HEK293 (cell line): ENCODE data around the gene CWC25.

Experiments
- CTCF ChIA-PET: fragments of 350-600 bp; formaldehyde crosslinking; extraction: SDS; loops from one replicate; lab custom pipeline; 2021; ENCODE audit warnings: antibody characterized with exemption; lab: Yijun Ruan, JAX
- POLR2A ChIA-PET: fragments of 300-600 bp; formaldehyde crosslinking; extraction: SDS; loops from one replicate; lab custom pipeline; 2020; ENCODE audit warnings: antibody characterized with exemption, inconsistent platforms; lab: Yijun Ruan, JAX
- H3K27ac ChIP-seq: fragments of 200-500 bp; sonication (Bioruptor generic); 2 replicates; pipeline ENCODE4 v1.5.1; 2014; ENCODE audit warnings: low read depth, low read length, control low read depth, inconsistent platforms; ENCODE audit errors: extremely low read depth
- H3K36me3 ChIP-seq, 2 experiments: fragments of 200-500 bp in 1 of 2; sonication (Bioruptor generic) in 1 of 2; 1 replicate in 1 of 2; 2 replicates in 1 of 2; pipeline ENCODE4 v1.5.1; 2014 to 2017; ENCODE audit warnings: inconsistent platforms in 2 of 2, low read length in 2 of 2; ENCODE audit not compliant: control insufficient read depth in 2 of 2, insufficient read depth in 1 of 2
- H3K4me1 ChIP-seq: fragments of 200-500 bp; sonication (Bioruptor generic); 2 replicates; pipeline ENCODE4 v1.5.1; 2014; ENCODE audit warnings: mild to moderate bottlenecking, low read length, inconsistent platforms; ENCODE audit not compliant: control insufficient read depth, insufficient read depth
- H3K4me3 ChIP-seq: 2 replicates; pipeline ENCODE4 v1.5.1; 2011; ENCODE audit warnings: low read depth, mild to moderate bottlenecking, control low read depth, low read length, moderate library complexity
- H3K9me3 ChIP-seq: fragments of 200-500 bp; sonication (Bioruptor generic); 2 replicates; pipeline ENCODE4 v1.5.1; 2014; ENCODE audit warnings: low read depth, low read length, inconsistent platforms; ENCODE audit not compliant: control insufficient read depth, insufficient read depth
- CTCF ChIP-seq: fragments of 450-650 bp; formaldehyde crosslinking; IDR thresholded peaks from 2 replicates; pipeline ENCODE4 v1.5.1; 2016; ENCODE audit warnings: missing biosample characterization, missing genetic modification characterization
- ELK4 ChIP-seq: IDR thresholded peaks from 2 replicates; pipeline ENCODE4 v1.6.1; 2011; ENCODE audit warnings: mild to moderate bottlenecking, low read depth, low read length, borderline replicate concordance
- MZF1 ChIP-seq: fragments of 450-650 bp; formaldehyde crosslinking; IDR thresholded peaks from 2 replicates; pipeline ENCODE4 v1.5.1; 2017; ENCODE audit warnings: missing biosample characterization, missing genetic modification characterization, borderline replicate concordance
- TCF7L2 ChIP-seq: IDR thresholded peaks from 2 replicates; pipeline ENCODE4 v1.6.1; 2011; ENCODE audit warnings: low read depth, mild to moderate bottlenecking, inconsistent platforms, low read length, moderate library complexity, borderline replicate concordance
- ZBTB1 ChIP-seq: fragments of 450-650 bp; formaldehyde crosslinking; IDR thresholded peaks from 2 replicates; pipeline ENCODE4 v1.5.1; 2016; ENCODE audit warnings: missing biosample characterization, missing genetic modification characterization
- ZBTB49 ChIP-seq: fragments of 450-650 bp; formaldehyde crosslinking; IDR thresholded peaks from 2 replicates; pipeline ENCODE4 v1.5.1; 2016; ENCODE audit warnings: missing biosample characterization, missing genetic modification characterization, low read depth
- ZFP41 ChIP-seq: fragments of 450-650 bp; formaldehyde crosslinking; IDR thresholded peaks from 2 replicates; pipeline ENCODE4 v1.5.1; 2016; ENCODE audit warnings: missing biosample characterization, missing genetic modification characterization, borderline replicate concordance
- ZNF112 ChIP-seq: fragments of 450-650 bp; formaldehyde crosslinking; IDR thresholded peaks from 2 replicates; pipeline ENCODE4 v1.5.0; 2017; ENCODE audit warnings: missing biosample characterization, missing genetic modification characterization
- ZNF114 ChIP-seq: fragments of 450-650 bp; formaldehyde crosslinking; IDR thresholded peaks from 2 replicates; pipeline ENCODE4 v1.5.0; 2017; ENCODE audit warnings: missing biosample characterization, missing genetic modification characterization
- ZNF146 ChIP-seq: fragments of 450-650 bp; formaldehyde crosslinking; IDR thresholded peaks from 2 replicates; pipeline ENCODE4 v1.5.1; 2016; ENCODE audit warnings: missing biosample characterization, missing genetic modification characterization
- ZNF239 ChIP-seq: fragments of 450-650 bp; formaldehyde crosslinking; IDR thresholded peaks from 2 replicates; pipeline ENCODE4 v1.5.1; 2016; ENCODE audit warnings: missing biosample characterization, missing genetic modification characterization
- ZNF398 ChIP-seq: fragments of 450-650 bp; formaldehyde crosslinking; IDR thresholded peaks from 2 replicates; pipeline ENCODE4 v1.5.1; 2017; ENCODE audit warnings: missing biosample characterization, missing genetic modification characterization
- ZNF423 ChIP-seq: fragments of 450-650 bp; formaldehyde crosslinking; IDR thresholded peaks from 2 replicates; pipeline ENCODE4 v1.5.1; 2016; ENCODE audit warnings: missing biosample characterization, missing genetic modification characterization
- ZNF473 ChIP-seq: fragments of 450-650 bp; formaldehyde crosslinking; IDR thresholded peaks from 2 replicates; pipeline ENCODE4 v1.5.1; 2017; ENCODE audit warnings: missing biosample characterization, missing genetic modification characterization
- ZNF518A ChIP-seq: fragments of 450-650 bp; formaldehyde crosslinking; conservative IDR thresholded peaks from 2 replicates; pipeline ENCODE4 v1.5.1; 2016; ENCODE audit warnings: low read depth, missing biosample characterization, missing genetic modification characterization
- ZNF549 ChIP-seq: fragments of 450-650 bp; IDR thresholded peaks from 2 replicates; pipeline ENCODE4 v1.5.1; 2018; ENCODE audit warnings: missing biosample characterization, missing genetic modification characterization, mild to moderate bottlenecking, inconsistent platforms, moderate library complexity
- ZNF571 ChIP-seq: fragments of 450-650 bp; formaldehyde crosslinking; IDR thresholded peaks from 2 replicates; pipeline ENCODE4 v1.5.0; 2017; ENCODE audit warnings: missing biosample characterization, missing genetic modification characterization
- ZNF624 ChIP-seq: fragments of 450-650 bp; formaldehyde crosslinking; IDR thresholded peaks from 2 replicates; pipeline ENCODE4 v1.5.1; 2017; ENCODE audit warnings: missing biosample characterization, missing genetic modification characterization
- ZNF645 ChIP-seq: fragments of 450-650 bp; formaldehyde crosslinking; IDR thresholded peaks from 2 replicates; pipeline ENCODE4; 2016; ENCODE audit warnings: missing biosample characterization, missing genetic modification characterization
- ZNF664 ChIP-seq: fragments of 450-650 bp; formaldehyde crosslinking; IDR thresholded peaks from 2 replicates; pipeline ENCODE4 v1.5.1; 2016; ENCODE audit warnings: missing biosample characterization, missing genetic modification characterization
- ZNF76 ChIP-seq: fragments of 450-650 bp; formaldehyde crosslinking; IDR thresholded peaks from 2 replicates; pipeline ENCODE4; 2016; ENCODE audit warnings: low read depth, missing biosample characterization, missing genetic modification characterization, borderline replicate concordance
- ZNF768 ChIP-seq: fragments of 450-650 bp; formaldehyde crosslinking; IDR thresholded peaks from 2 replicates; pipeline ENCODE4 v1.5.1; 2018; ENCODE audit warnings: missing biosample characterization, mild to moderate bottlenecking, missing genetic modification characterization
- ZNF843 ChIP-seq: fragments of 450-650 bp; formaldehyde crosslinking; IDR thresholded peaks from 2 replicates; pipeline ENCODE4 v1.5.1; 2016; ENCODE audit warnings: missing biosample characterization, missing genetic modification characterization
- ZSCAN30 ChIP-seq: fragments of 450-650 bp; IDR thresholded peaks from 2 replicates; pipeline ENCODE4 v1.5.1; 2018; ENCODE audit warnings: missing biosample characterization, mild to moderate bottlenecking, missing genetic modification characterization, moderate library complexity

The CWC25 gene

GRCh38 chr17:38751808-38752307 is 73.3 kb downstream of the CWC25 start:
- peaks cover 11% of the 10 kb centered on the region for H3K4me1 ChIP-seq
- ChIA-PET POLR2A (interaction anchor here (0.6 to 2.8 kb wide), 19 partner anchors 9 to 402 kb away, joined by 3 to 20 read pairs (median 4); partner anchors contain the start of genes LASP1, MLLT6, RPL23 and SOCS7), CTCF (interaction anchor here (0.6 to 1.1 kb wide), 8 partner anchors 10 to 423 kb away, joined by 3 to 7 read pairs (median 6); no protein-coding TSS in a partner anchor)
- H3K9me3 ChIP-seq: no peaks in the 10 kb centered on the region
- H3K36me3 ChIP-seq: peaks cover 31 to 32% of the 10 kb centered on the region in 2 experiments
- H3K27ac ChIP-seq: peak overlapping the region; percentile 66
- H3K4me3 ChIP-seq: peak overlapping the region; percentile 67
- TF ChIP-seq ZNF473 (tag by site-specific recombination): no peak
- peak; percentile 55; the same call in 1 of the 2 replicates for TF ChIP-seq ZNF843
- peak; percentile 96 for TF ChIP-seq ZNF398 (tag by site-specific recombination)
- TF ChIP-seq MZF1: peak; percentile 58; the same call in 1 of the 2 replicates
- TF ChIP-seq ZNF76: peak; percentile 50; the same call in 1 of the 2 replicates
- TF ChIP-seq ZFP41: no peak
- TF ChIP-seq ZNF518A (tag by site-specific recombination): no peak
- TF ChIP-seq ZSCAN30: peak; percentile 40; the same call in 1 of the 2 replicates
- TF ChIP-seq ZNF423 (tag by site-specific recombination): peak; percentile 43; the same call in 1 of the 2 replicates
- no peak for TF ChIP-seq ZNF146 (tag by site-specific recombination)
- TF ChIP-seq ZNF571 (tag by site-specific recombination): no peak
- no peak for TF ChIP-seq ZNF114 (tag by site-specific recombination)
- no peak for TF ChIP-seq ZBTB1
- TF ChIP-seq ZNF664: 0 out of 2 replicates have a peak, but pooled peaks have one; percentile 12
- TF ChIP-seq CTCF (tag by site-specific recombination): no peak
- TF ChIP-seq ELK4: no peak
- no peak for TF ChIP-seq TCF7L2
- TF ChIP-seq ZNF645 (tag by site-specific recombination): no peak; the same call in 1 of the 2 replicates
- TF ChIP-seq ZNF239: no peak
- no peak for TF ChIP-seq ZBTB49
- TF ChIP-seq ZNF112 (tag by site-specific recombination): no peak
- TF ChIP-seq ZNF624 (tag by site-specific recombination): no peak
- TF ChIP-seq ZNF768 (tag by site-specific recombination): no peak
- no peak for TF ChIP-seq ZNF549 (tag by site-specific recombination)
